T-helper 2 cell treated with Interferon-gamma antibody and Interleukin-4, amounts not matched to agents 100 ng/mL and 5 ng/mL, for 36 hours (primary cell): ENCODE data around the gene CHL1. TPM values are rescaled to one million over a fixed set of nuclear protein-coding genes. Genes with fewer than 3 reads are reported as not detected.

Experiments used
- intact Hi-C: fragments of 100-400 bp; cut with micrococcal nuclease; formaldehyde crosslinking; loops from one replicate; pipeline ENCODE4 v1.15.1; 2023
- total RNA-seq: library from RNA; stranded (reverse); gene quantifications from 2 replicates; pipeline ENCODE4 v1.2.3, GENCODE V29; 2022

Gene CHL1
- not detected in 2 replicates for total RNA-seq

GRCh38 chr3:196311-197148 is at the start of gene CHL1:
TSS of gene CHL1 (plus strand) at chr3:196763. CDS start at chr3:319777, 123,014 bp downstream.
- intact Hi-C loops: no loop called here

GRCh38 chr3:151614-152189 is 44.9 kb upstream of the CHL1 start:
- intact Hi-C loops: no loop called here

- intact Hi-C loops: no loop called here
Observed at GRCh38 chr3:159974-160373, 36.6 kb upstream of the CHL1 start.

- intact Hi-C loops: no loop called here
Observed at GRCh38 chr3:166071-166470, 30.5 kb upstream of the CHL1 start.

- intact Hi-C loops: no loop called here
Observed at GRCh38 chr3:166799-167198, 29.8 kb upstream of the CHL1 start.

GRCh38 chr3:173886-174285 is 22.7 kb upstream of the CHL1 start:
- intact Hi-C loops: no loop called here

GRCh38 chr3:184976-185375 is 11.6 kb upstream of the CHL1 start:
- intact Hi-C loops: loop anchor here (1.0 kb wide), 1 partner anchor 8 kb away; no protein-coding TSS in a partner anchor

- intact Hi-C loops: no loop called here
Observed at GRCh38 chr3:192215-192929, 4.2 kb upstream of the CHL1 start.

GRCh38 chr3:194001-194400 is 2.6 kb upstream of the CHL1 start:
- intact Hi-C loops: no loop called here

GRCh38 chr3:194421-194820 is 2.1 kb upstream of the CHL1 start:
- intact Hi-C loops: no loop called here

- intact Hi-C loops: no loop called here
Observed at GRCh38 chr3:195666-196065, 897 bp upstream of the CHL1 start.

GRCh38 chr3:197149-197827 is 725 bp downstream of the CHL1 start:
- intact Hi-C loops: no loop called here

GRCh38 chr3:197828-198491 is 1.4 kb downstream of the CHL1 start:
- intact Hi-C loops: no loop called here

- intact Hi-C loops: no loop called here
Observed at GRCh38 chr3:199835-200234, 3.3 kb downstream of the CHL1 start.

- intact Hi-C loops: no loop called here
Observed at GRCh38 chr3:200758-201325, 4.3 kb downstream of the CHL1 start.

- intact Hi-C loops: no loop called here
Observed at GRCh38 chr3:204102-204501, 7.5 kb downstream of the CHL1 start.

GRCh38 chr3:207973-208372 is 11.4 kb downstream of the CHL1 start:
- intact Hi-C loops: no loop called here

GRCh38 chr3:210669-211068 is 14.1 kb downstream of the CHL1 start:
- intact Hi-C loops: no loop called here

GRCh38 chr3:212432-212831 is 15.9 kb downstream of the CHL1 start:
- intact Hi-C loops: no loop called here

GRCh38 chr3:217099-217813 is 20.7 kb downstream of the CHL1 start:
- intact Hi-C loops: no loop called here
